Skeletal muscle satellite cell (primary cell): ENCODE measurements around the gene INPP5J.
"Not testable (repeated sequence)": the region's sequence is repeated elsewhere in the genome, so short reads cannot be mapped to it uniquely, and the experiment has no call there.

ENCODE experiments used
- H3K27me3 ChIP-seq: 2 replicates; pipeline ENCODE4 v1.7.0; 2013; ENCODE audit warnings: low read length; ENCODE audit not compliant: control insufficient read depth, insufficient read depth
- H3K36me3 ChIP-seq: 2 replicates; pipeline ENCODE4 v1.7.0; 2013; ENCODE audit warnings: mild to moderate bottlenecking, control low read depth, low read length; ENCODE audit not compliant: insufficient read depth
- H3K4me1 ChIP-seq: 2 replicates; pipeline ENCODE4 v1.7.0; 2013; ENCODE audit warnings: low read length; ENCODE audit not compliant: control insufficient read depth, insufficient read depth
- H3K4me2 ChIP-seq: 2 replicates; pipeline ENCODE4 v1.7.0; 2013; ENCODE audit warnings: mild to moderate bottlenecking, low read length
- H3K4me3 ChIP-seq: 2 replicates; pipeline ENCODE4 v1.7.0; 2013; ENCODE audit warnings: low read length
- H3K9ac ChIP-seq: 2 replicates; pipeline ENCODE4 v1.7.0; 2013; ENCODE audit warnings: mild to moderate bottlenecking, low read depth, low read length, moderate library complexity
- H3K9me3 ChIP-seq: replicated peaks from 2 replicates; pipeline ENCODE4 v1.7.0; 2013; ENCODE audit warnings: mild to moderate bottlenecking, control low read depth, low read length

The INPP5J gene

DNA sequence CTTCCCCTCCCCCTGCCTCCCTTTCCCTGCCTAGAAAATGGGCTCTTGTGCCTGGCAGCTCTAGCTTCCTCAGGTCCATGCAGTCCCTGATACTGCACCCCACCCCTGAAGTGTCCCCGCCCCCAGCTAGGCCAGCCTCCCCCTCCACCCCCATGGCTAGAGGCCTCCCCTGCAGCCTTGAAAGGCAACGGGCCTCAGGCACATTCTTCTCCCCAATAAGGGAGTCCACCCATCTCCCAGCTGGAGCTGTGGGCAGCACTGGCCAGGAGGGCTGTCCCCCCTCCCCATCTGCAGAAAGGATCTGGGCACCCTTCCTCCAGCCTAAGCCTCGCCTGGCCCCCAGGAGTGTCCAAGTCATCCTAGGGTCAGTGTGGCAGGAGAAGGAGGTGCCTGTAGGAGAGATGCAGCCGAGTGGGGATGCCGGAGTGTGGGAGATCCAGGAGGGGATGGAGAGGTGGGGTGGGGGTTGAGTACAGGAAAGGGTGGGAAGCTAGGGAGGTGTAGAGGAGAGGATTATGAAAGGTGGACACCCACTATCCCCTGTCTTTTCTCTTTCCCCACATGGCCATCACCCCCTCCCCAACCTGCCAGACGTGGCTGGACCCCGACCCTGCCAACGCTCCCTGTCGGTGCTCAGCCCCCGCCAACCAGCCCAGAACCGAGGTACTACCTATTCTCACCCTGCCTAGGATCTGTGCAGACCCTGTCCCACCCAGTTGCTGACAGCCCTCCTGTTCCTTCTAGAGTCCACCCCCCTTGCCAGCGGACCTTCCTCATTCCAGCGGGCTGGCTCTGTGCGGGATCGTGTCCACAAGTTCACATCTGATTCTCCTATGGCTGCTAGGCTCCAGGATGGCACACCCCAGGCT is 32.3 kb upstream of the INPP5J start:
- H3K9ac ChIP-seq, result no peak overlapping the region
- no peaks in the 10 kb centered on the region for H3K27me3 ChIP-seq
- H3K9me3 ChIP-seq, result no peaks in the 10 kb centered on the region
- no peak overlapping the region for H3K4me2 ChIP-seq
- peaks cover 98% of the 10 kb centered on the region for H3K36me3 ChIP-seq
- H3K4me3 ChIP-seq, result no peak overlapping the region
- H3K4me1 ChIP-seq, result peaks cover 14% of the 10 kb centered on the region

DNA sequence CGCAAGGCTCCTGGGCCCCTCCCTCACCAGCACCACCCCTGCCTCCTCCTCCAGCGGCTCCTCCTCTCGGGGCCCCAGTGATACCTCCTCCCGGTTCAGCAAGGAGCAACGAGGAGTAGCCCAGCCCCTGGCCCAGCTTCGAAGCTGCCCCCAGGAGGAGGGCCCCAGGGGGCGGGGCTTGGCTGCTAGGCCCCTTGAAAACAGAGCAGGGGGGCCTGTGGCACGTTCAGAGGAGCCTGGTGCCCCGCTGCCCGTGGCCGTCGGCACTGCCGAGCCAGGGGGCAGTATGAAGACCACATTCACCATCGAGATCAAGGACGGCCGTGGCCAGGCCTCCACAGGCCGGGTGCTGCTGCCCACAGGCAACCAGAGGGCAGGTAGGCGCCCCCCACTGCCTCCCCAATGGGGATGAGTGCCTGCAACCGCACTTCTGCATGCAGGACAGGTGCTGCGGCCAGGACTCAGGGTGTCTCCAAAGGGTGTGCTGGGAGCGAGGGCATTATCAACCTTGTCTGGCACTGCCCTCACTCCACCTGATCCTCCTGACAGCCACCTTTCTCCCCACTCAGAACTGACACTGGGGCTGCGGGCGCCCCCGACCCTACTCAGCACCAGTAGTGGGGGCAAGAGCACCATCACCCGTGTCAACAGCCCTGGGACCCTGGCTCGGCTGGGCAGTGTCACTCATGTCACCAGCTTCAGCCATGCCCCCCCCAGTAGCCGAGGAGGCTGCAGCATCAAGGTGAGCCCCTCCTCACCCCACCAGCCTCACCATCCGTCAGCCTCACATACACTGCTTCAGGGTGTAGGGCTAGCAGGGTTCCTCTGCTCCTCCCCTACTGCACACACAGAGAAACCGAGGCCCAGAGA is 31.4 kb upstream of the INPP5J start:
- H3K36me3 ChIP-seq, result peaks cover 98% of the 10 kb centered on the region
- no peak overlapping the region for H3K4me3 ChIP-seq
- H3K27me3 ChIP-seq, result no peaks in the 10 kb centered on the region
- no peak overlapping the region for H3K9ac ChIP-seq
- no peaks in the 10 kb centered on the region for H3K9me3 ChIP-seq
- H3K4me2 ChIP-seq, result no peak overlapping the region
- peaks cover 5% of the 10 kb centered on the region for H3K4me1 ChIP-seq

DNA sequence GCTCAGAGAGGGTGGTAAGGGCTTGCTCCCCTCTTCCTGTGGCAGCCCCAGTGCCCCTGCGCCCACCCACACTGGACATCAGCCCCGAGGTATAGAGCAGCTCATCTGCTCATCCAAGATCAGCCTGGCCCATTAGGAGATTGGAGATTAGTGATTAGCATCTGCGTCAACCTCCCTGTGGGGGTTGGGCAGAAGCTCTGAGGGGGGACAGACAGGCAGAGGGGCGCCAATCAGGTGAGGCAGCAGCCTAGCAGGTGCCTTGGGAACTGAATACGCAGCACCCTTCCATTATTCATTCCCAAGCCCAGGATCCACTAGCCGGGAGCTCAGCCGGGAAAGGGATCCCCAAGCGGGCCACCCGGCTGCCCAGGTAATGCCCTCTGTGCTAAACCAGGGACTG is 30.6 kb upstream of the INPP5J start:
- Histone ChIP-seq H3K9ac (no peak overlapping the region), H3K36me3 (peaks cover 98% of the 10 kb centered on the region), H3K4me3 (no peak overlapping the region)

GRCh38 chr22:31093086-31093850 is 29.5 kb upstream of the INPP5J start:
- Histone ChIP-seq H3K9ac (no peak overlapping the region), H3K9me3 (no peaks in the 10 kb centered on the region), H3K4me1 (no peaks in the 10 kb centered on the region)

More for the DNA sequence above, 30.6 kb upstream of the INPP5J start:
- H3K4me2 ChIP-seq, result no peak overlapping the region
- H3K27me3 ChIP-seq, result no peaks in the 10 kb centered on the region
- H3K4me1 ChIP-seq, result no peaks in the 10 kb centered on the region
- H3K9me3 ChIP-seq, result no peaks in the 10 kb centered on the region

GRCh38 chr22:31094021-31094551 is 28.7 kb upstream of the INPP5J start:
- H3K36me3 ChIP-seq, result peaks cover 95% of the 10 kb centered on the region
- no peaks in the 10 kb centered on the region for H3K9me3 ChIP-seq
- no peak overlapping the region for H3K9ac ChIP-seq
- no peak overlapping the region for H3K4me3 ChIP-seq
- no peak overlapping the region for H3K4me2 ChIP-seq
- no peaks in the 10 kb centered on the region for H3K27me3 ChIP-seq
- H3K4me1 ChIP-seq, result no peaks in the 10 kb centered on the region

More at GRCh38 chr22:31093086-31093850, 29.5 kb upstream of the INPP5J start:
- Histone ChIP-seq H3K4me3 (no peak overlapping the region), H3K4me2 (no peak overlapping the region), H3K27me3 (no peaks in the 10 kb centered on the region), H3K36me3 (peaks cover 97% of the 10 kb centered on the region)

DNA sequence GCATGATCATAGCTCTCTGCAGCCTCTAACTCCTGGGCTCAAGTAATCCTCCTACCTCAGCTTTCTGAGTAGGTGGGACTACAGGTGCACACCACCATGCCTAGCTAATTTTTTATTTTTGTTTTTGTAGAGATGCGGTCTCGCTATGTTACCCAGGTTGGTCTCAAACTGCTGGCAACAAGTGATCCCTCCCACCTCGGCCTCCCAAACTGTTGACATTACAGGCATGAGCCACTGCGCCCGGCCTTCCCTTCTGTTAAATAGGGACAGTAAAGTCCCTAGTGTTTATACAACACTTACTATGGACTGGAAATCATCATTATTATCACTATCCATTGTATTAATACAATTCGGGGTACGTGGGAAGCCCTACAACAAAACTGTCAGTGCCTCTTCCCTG is 28.0 kb upstream of the INPP5J start:
- H3K4me3 ChIP-seq, result no peak overlapping the region
- H3K4me1 ChIP-seq, result no peaks in the 10 kb centered on the region
- peaks cover 95% of the 10 kb centered on the region for H3K36me3 ChIP-seq
- H3K9me3 ChIP-seq, result no peaks in the 10 kb centered on the region
- H3K4me2 ChIP-seq, result no peak overlapping the region
- H3K9ac ChIP-seq, result no peak overlapping the region
- no peaks in the 10 kb centered on the region for H3K27me3 ChIP-seq

DNA sequence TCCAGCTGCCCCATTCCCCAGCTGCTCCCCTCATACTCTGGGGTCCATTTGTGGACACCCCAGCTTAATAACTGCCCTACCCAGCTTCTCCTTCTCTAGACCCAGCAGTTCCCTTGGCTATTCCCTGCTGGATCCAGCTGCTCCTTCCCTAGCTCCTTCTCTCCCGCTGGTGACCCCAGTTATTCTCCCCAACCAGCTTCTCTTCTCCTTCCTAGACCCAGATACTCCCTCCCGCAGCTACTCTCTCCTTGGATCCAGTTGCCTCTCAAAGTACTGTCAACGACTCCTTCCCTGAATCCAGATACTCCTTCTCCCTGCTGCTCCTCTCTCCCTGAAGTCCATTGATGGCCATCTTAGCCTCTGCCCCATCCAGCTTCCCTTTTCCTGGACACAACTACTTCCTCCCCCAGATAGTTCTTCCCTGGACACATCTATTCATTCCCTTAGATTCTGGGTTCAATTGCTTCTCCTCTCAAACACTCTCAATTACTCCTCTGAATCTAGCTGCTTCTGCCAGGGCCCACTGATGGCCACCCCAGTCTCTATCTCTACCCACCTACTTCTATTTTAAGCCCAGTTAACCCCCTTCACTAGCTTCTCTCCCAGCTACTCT is 27.0 kb upstream of the INPP5J start:
- H3K9ac ChIP-seq, result no peak overlapping the region
- H3K4me3 ChIP-seq, result no peak overlapping the region
- H3K36me3 ChIP-seq, result peaks cover 93% of the 10 kb centered on the region
- H3K9me3 ChIP-seq, result no peaks in the 10 kb centered on the region
- no peaks in the 10 kb centered on the region for H3K4me1 ChIP-seq
- H3K4me2 ChIP-seq, result no peak overlapping the region
- no peaks in the 10 kb centered on the region for H3K27me3 ChIP-seq

GRCh38 chr22:31096657-31097279 is 26.0 kb upstream of the INPP5J start:
- Histone ChIP-seq H3K27me3 (no peaks in the 10 kb centered on the region), H3K36me3 (peaks cover 89% of the 10 kb centered on the region), H3K4me1 (peaks cover 2% of the 10 kb centered on the region), H3K4me3 (no peak overlapping the region), H3K9me3 (no peaks in the 10 kb centered on the region), H3K9ac (no peak overlapping the region), H3K4me2 (no peak overlapping the region)

DNA sequence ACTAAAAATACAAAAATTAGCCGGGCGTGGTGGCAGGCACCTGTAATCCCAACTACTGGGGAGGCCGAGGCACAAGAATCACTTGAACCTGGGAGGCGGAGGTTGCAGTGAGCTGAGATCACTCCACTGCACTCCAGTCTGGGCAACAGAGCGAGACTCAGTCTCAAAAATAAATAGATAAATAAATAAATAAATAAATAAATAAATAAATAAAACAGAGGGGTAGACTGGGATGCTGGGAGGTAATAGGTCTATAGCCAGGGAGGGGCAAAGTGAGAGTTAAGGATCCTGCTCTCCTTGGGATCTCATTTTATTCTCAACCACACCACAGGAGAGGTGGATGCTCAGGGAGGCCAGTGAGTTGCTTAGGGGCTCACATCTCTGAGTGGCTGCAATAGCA is 25.2 kb upstream of the INPP5J start:
- H3K4me2 ChIP-seq, H3K4me3 ChIP-seq, H3K27me3 ChIP-seq, H3K9ac ChIP-seq, H3K9me3 ChIP-seq, H3K4me1 ChIP-seq: not testable (repeated sequence)
- peaks cover 87% of the 10 kb centered on the region for H3K36me3 ChIP-seq

GRCh38 chr22:31097941-31098631 is 24.7 kb upstream of the INPP5J start:
- H3K9me3 ChIP-seq, result no peaks in the 10 kb centered on the region
- peaks cover 15% of the 10 kb centered on the region for H3K4me1 ChIP-seq
- H3K9ac ChIP-seq, result no peak overlapping the region
- no peak overlapping the region for H3K4me3 ChIP-seq
- no peak overlapping the region for H3K4me2 ChIP-seq
- no peaks in the 10 kb centered on the region for H3K27me3 ChIP-seq
- peaks cover 87% of the 10 kb centered on the region for H3K36me3 ChIP-seq
